Smooth muscle cell of trachea (primary cell): ENCODE results near the gene CNTNAP5. TPM values are rescaled to one million over a fixed set of nuclear protein-coding genes. Genes with fewer than 3 reads are reported as not detected.

Experiments used
- total RNA-seq: library from RNA; depleted of rRNA; stranded (reverse); fragments of >200 nt; gene quantifications from 2 replicates; pipeline ENCODE4 v1.2.1, GENCODE V29; 2014

Gene CNTNAP5
- not detected in 2 replicates for total RNA-seq

GRCh38 chr2:124025171-124025580 is at the start of gene CNTNAP5:
TSS of gene CNTNAP5 (plus strand) at chr2:124025287. CDS start at chr2:124025651, 364 bp downstream.

